SH-SY5Y (cell line): ENCODE measurements around the gene PSTPIP1.

Source experiments
- GATA2 ChIP-seq: IDR thresholded peaks from 2 replicates; pipeline ENCODE4 v1.6.1; 2011; ENCODE audit warnings: mild to moderate bottlenecking, low read depth, low read length
- GATA3 ChIP-seq: IDR thresholded peaks from 2 replicates; pipeline ENCODE4 v1.6.1; 2011; ENCODE audit warnings: low read depth, mild to moderate bottlenecking, low read length, moderate library complexity

Gene PSTPIP1

DNA sequence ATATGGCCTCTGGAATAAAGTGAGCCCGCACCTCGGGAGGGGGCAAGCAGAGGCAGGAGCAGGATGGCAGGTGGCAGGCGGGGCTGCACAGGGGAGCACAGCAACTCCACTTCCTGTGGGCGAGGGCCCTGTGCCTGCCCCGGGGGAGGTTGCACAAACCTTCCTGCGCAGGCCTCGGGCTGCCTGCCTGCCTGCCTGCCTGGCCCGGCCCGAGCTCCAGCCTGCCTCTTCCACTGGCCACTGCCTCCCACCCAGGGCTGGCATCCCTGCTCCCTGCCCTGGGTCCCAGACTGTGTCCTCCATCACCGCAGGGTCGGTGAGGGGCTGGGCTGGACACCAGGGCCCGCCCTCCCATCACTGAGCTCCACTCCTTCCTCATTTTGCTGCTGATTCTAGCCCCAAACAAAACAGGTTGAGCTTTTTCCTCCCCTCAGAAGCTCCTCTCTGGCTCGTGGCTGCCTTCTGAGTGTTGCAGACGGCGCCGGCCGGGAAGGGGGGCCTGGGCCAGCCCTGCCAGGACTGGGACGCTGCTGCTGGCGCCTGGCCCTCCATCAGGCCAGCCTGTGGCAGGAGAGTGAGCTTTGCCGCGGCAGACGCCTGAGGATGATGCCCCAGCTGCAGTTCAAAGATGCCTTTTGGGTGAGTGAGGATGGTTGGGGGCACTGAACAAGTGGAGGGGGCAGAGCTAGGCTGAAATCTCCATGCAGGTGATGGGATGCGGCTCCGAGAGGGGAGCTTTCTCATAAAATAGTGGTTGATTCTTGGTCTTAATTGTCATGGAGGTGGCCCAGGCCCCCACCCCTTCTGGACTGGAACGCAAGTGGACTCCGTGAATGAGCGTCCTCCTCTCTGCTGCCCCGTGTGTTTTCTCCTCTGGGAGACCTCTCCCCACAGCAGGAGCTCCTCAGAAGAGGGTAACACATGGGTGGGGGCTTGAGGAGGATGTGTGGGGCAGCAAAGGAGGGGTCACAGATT, at the start of gene PSTPIP1:
TSS of gene PSTPIP1 (plus strand) at position 156 of the 975 bp plus-strand sequence. CDS start at position 604, 448 bp downstream.
- no peak for TF ChIP-seq GATA2
- TF ChIP-seq GATA3, result no peak

DNA sequence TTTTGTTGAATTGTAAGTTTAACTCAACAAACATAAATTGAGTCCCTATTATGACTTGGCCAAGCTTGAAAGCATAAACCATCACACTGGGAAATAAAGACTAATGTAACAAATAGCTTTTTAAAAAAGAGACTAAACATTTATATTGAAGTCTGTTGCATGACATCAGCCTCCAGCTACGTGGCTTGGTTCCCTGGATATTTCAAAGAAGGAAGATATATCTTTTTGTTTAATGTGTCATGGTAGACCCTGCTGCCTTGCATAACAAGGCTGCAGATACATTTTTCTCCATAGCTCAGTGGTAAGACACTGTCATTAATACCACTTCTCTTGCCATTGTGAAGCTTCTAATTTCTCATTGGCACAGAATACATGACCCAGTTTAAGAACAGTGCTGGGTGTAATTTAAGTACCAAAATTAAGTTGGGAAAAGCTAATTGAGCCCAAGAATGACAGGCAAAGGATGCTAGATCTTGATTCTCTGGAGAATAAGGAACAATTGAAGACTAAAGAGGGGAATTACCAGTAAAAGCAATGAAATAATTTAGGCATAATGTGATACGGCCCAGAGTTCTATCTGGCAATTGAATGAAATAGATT, 49.3 kb upstream of the PSTPIP1 start:
- no peak for TF ChIP-seq GATA3
- no peak for TF ChIP-seq GATA2

DNA sequence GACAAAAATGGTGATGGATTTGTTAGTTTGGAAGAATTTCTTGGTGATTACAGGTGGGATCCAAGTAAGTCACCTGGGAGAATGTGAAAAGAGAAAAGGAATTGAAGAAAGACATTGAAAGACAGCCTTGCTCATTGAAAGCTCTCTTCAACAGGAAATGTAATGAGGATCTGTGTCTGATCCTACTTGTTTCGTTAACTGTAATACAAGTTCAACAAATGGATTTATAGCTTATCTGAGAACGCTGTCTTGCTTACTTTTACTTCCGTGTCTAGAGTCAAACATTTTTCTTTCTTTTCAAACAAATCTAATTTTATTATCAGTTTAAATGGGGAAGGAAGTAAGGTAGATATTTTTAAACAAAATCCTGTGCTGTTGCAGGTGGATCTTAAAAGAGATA, 47.5 kb upstream of the PSTPIP1 start:
- TF ChIP-seq GATA2 (no peak), GATA3 (no peak)

DNA sequence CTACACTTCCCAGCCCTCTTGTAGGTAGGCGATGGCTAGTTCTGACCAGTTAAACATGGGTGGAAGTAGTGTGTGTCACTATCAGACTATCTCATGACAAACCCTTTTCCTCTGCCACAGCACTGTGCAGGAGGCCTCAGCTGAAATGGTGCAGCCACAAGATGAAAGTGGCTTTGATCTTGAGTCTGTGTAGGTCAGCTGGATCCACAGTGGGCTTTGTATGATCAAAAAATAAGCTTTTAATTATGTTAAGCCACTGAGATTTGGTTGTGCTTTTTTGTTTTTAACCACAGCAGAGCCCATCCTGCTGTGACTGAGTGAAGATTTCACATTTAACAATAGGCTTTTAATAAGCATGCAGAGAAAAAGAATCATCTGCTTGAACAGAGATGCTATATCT, 43.7 kb upstream of the PSTPIP1 start:
- TF ChIP-seq GATA2 (no peak), GATA3 (no peak)

DNA sequence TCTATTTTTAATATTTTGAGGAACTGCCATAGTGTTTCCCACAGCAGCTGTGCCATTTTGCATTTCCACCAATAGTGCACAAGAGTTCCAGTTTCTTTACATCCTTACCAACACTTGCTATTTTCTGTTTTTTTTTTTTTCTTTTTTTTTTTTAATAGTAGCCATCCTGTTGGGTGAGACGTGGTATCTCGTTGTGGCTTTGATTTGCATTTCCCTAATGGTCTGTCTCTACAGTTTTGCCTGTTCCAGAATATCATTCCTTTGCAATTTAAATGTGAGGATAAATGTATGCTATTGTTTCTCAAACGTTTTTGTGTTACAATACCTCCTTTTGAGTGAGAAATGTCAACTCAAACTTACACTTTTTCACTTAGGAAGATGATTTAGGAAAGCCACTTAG, 41.0 kb upstream of the PSTPIP1 start:
- TF ChIP-seq GATA2 (no peak), GATA3 (no peak)

DNA sequence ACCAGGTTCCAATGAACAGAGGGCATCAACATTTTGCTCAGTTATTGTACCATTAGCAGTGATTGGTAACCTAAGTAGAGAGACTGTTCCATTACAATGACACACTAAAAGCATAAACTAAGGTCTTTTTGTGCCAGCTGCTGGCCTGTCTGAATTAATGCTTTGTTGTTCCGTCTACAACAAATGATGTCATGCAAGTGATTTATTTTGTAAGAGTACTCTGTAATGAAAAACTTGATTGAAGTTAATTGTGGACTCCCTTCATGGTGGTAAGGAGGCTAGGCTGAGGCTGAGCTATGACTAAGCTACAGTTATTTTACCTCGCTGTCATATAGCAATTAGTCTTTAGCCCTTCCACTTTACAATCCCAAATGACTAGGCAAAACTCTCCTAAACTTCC, 40.2 kb upstream of the PSTPIP1 start:
- TF ChIP-seq GATA2 (no peak), GATA3 (no peak)

DNA sequence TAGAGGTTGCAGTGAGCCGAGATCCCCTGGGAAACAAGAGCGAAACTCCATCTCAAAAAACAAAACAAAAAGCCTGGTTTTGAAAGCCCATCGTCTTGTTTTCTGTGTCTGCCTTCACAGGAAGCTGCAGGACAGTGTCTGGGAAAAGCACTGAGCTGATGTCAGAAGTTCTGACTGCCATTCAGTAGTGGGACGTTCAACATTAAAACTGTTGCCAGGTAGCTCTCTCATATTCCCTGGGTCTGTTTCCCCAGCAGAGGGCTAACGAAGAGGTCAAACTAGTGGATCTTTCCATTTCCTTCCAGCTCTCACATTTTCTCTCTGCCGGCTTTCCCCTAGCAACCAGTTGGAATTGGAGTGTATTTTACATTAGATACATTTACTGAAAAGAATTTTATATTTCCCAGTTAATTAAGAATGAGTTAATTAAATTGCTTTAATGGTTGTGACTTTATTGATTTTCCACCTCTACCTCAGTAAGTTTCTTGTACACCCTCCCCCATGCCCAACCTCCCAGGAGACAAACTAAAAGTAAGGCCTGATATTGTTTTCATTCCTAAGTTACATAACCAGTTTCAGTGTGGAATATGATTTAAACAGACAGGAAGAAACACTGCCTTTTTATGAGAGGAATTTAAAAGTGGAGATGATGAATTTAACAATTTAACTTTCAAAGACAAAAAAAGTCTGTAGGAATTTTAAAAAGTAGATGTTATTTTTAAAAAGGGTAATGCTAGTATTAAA, 33.5 kb upstream of the PSTPIP1 start:
- TF ChIP-seq GATA2 (no peak), GATA3 (no peak)

DNA sequence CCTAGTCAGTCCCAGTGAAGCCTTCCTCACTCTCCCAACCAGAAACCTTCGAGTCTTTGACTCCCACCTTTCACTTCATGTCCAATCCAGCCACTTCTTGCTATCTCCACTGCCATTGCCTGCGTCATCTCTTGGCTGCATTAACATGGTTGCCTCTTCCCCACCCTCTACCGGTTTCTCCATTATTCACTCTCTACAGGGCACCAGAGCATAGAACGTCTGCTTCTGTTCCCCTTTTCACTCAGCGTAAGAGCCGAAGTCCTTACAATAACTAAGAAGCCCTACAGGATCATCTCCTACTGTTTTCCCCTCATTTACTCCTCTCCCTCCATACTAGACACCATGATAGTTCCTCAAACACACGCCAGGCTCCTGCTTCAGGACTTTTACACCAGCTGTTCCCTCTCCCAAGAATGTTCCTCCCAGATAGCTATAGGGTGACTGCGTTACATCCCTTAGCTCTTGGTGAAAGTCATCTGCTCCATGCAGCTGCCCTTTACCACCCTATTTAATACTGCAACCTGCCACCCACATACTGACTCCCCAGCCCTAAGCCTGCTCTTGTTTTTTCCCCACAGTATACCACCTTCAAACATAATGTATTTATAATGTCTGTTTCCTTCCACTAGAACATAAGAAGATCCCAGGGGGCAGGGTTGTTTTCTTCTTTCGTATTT, 32.5 kb upstream of the PSTPIP1 start:
- TF ChIP-seq GATA3 (no peak), GATA2 (no peak)

DNA sequence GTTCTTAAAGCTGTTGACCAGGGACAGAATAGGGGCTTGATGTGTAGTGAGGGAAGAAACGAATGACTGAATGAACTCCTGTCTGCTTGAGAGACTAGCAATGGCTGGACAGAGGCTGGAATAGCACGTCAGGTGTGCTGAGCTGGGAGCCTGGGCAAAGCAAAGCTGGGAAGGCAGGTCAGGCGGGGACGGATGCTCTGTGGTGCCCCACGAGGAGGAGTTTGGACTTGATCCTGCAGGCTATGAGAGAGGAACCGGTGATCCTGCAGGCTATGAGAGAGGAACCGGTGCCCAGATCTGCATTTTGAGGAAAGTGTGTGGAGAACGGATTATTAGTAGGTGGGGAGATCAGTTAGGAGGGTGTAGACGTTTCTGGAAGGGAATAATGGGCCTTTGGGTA, 31.3 kb upstream of the PSTPIP1 start:
- TF ChIP-seq GATA3 (no peak), GATA2 (no peak)

DNA sequence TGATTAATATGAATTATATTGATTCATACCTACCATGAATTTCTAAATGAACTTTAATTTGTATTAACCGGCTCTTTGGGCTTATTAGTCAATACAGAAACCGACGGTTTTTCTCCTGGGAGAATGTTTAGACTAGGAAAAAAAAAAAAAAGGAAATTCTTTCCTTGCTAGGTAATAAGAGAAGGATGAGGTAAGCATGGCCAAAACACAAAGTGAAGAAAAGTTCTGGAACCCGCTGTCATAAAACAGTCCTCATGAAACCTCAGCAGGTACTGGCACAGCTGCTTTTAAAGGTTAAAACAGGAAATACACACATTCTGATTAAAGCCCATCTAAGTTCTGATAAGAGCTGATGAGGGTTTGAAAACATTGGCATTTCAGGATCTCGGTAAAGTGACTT, 30.8 kb upstream of the PSTPIP1 start:
- TF ChIP-seq GATA2 (no peak), GATA3 (no peak)

DNA sequence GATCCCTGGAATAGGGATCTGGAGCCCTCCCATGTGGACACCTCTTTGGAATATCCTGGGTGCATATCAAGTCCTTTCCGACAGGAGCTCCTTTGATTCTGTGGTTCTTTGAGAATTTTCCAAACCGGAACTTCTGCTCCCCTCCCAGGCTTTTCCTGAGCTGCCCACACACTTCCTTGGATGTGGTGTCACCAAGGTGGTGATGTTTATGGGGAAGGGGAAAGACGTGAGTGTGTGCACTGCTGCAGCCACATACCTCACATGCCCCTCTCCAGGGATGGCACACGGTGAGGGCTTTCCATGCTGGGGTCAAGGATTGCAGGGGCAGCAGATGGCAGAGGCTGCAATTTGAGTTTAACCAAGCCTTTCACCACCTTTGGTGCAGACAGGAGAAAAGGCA, 27.9 kb upstream of the PSTPIP1 start:
- TF ChIP-seq GATA2 (no peak), GATA3 (no peak)

DNA sequence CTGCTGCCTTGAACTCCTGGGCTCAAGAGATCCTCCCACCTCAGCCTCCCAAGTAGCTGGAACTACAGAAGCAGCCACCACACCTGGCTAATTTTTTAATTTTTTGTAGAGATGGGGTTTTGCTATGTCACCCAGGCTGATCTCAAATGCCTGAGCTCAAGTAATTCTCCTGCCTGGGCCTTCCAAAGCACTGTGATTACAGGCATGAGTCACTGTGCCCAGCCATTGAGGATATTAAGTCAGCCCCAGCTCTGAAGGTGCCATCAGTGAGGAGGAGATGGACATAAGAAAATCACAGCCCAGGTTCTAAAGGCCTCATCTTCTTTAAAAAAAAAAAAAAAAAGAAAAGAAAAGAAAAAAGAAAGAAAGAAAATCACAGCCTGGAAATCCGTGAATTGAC, 26.6 kb upstream of the PSTPIP1 start:
- TF ChIP-seq GATA2 (no peak), GATA3 (no peak)

DNA sequence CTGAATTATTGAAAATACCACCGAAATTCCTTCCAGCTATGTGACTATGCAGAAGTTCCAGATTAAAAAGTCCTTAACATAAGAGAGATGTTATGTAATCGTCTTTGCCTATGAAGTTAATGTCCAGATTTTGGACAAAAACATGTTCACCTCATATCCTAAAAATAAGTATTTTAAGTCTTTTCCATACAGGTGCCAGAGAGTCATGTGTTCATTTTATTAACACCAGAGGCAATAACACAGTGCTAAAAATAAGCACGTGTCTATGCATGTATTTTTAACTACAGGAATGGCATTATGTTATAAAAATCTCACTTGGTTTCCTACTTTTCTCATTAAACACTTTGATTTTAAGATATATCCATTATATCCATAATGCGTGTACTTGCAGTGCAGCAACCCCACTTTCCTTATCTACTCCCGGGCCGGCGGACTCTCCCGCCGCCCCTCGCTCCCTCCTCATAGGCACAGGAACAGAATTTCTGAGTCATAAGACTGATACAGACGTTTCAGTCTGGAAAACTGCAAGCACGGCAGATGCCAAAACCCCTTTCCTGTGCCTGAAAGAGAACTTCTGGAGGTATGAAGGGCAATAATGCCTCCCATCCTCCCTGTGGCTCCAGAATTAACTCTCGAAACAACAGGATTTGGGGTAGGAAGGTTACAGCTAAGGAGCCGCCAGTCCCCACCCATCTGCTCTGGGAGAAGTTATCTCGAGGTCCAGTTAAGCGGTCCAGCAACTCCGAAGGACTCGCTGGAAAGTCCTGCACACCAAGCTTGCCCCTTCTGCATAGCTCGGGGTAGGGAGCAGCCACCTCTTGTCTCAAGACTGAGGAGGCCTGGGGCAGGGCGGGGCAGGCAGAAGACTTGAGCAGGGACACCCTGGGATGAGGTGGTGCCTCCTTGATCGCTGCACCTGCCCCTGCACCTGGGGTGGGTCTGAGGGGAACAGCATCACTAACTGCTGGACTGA, 22.3 kb upstream of the PSTPIP1 start:
- TF ChIP-seq GATA2, result no peak
- no peak for TF ChIP-seq GATA3

DNA sequence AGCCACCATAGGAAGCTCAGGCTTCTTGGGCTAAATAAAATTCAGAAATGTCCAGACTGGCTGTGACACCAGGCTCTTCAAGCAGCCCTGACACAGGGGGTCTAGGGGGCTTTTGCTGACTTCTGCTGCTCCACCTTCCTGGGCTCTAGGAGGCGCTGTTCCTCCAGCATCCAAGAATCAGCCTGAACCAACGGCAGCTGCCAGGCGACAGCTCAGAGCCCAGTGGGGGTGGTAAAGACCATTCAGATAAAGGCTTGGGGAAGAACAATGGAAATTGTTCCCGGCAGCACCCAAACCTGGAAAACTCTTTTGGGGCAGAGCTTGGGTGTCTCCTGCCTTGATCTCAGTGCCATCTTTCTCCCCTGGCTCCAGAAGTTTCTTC, 21.6 kb upstream of the PSTPIP1 start:
- TF ChIP-seq GATA3, result no peak
- TF ChIP-seq GATA2, result no peak
